GM19328 (cell line): ENCODE measurements around the gene DTNA.

Source experiments
- ATAC-seq: cut with Tn5 transposase; IDR thresholded peaks from one replicate; pipeline ENCODE4 v1.9.1; 2021; ENCODE audit warnings: mild to moderate bottlenecking, moderate library complexity; ENCODE audit not compliant: unreplicated experiment

The DTNA gene

DNA sequence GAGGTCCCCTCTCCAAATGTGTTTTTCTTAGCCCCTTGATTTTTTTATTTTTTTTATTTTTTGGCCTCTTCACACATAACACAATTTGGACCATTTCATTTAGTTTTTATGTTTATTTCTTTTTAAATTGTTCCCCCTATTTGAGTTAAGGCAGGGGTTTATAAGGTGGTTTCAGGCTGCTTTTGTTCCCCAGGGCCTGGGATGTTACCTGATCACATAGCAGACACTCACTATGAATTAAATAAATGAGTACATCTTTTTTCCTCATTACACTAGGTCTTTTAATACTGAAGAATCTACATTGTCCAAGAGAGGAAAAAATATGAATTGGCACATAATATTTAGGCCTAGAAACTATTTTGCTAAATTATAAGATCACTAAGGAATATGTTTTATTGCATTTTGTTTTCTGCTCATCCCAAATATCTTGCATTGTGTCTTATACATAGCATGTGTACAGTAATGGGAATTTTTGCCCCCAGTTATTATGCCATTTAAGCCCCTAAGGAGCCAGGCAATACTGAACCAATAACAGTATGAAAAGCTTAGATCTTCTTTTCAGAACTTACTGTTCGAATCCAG, 218.7 kb downstream of the DTNA start:
- ATAC-seq, result no peak

DNA sequence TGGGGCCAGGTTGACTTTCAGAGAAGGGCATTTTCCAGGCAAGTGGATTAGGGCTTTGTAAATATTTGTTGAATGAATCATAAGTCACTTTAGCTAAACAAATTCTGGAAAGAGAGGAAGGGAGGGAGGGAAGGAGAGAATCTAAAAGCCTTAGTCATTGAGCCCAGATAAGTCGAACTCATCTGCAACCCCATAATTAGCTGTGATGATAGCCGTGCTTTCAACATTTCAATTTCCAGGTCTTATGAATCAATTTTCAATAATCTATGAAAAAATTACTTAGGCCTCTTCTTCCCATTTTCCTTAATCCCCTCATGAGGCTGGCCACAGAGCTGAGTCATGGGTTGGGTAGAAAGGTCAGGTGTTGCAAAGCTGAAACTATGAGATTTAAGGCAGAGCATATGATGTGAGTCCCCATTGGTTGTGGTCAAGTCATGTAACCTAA, 219.3 kb downstream of the DTNA start:
- ATAC-seq, result no peak

DNA sequence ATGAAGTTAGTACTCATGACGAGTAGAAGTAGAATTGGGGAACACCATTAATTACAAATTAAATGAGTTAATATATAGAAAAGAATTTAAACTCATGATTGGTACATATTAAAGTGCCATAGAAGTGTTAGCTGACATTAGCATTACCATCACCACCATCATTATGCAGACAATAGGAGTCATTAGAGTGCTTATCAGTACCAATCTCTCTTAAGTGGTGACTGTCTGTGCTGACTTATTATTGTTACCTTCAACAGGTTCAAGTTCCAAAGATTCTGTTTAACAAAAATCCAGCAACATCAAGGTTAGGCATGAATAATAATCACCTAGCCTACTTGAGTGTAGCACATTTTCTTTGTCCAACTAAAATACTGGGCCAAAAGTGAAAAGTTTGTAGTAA, 222.3 kb downstream of the DTNA start:
- no peak for ATAC-seq

DNA sequence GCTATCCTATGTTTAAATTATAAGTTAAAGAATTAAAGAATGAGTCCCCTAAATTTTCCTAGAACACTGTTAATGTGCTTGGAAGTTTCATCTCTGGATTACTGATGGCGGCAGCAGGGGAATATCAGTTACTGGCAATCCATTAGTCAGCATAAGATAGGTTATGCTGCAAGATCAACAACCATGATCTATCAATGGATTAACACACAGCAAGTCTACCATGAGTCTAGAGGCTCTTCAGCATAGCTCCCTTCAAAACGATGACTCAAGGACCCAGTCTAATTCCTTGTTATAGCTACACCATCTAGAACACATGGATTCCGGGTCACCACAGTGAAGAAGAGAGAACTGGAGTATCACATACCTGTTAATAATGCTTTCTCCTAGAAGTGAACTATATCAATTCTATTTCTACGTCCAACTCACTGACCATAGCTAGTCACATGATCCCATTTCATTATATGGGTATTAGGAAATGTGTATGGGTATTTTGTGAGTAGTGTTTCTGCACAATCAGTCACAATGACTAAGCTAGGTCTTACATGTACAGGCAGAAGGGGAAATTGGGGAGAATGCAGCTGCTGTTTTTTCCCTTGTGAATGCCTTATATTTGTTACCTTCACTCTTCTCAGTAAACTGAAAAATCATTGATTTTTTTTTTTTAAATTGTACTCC, 222.8 kb downstream of the DTNA start:
- no peak for ATAC-seq

DNA sequence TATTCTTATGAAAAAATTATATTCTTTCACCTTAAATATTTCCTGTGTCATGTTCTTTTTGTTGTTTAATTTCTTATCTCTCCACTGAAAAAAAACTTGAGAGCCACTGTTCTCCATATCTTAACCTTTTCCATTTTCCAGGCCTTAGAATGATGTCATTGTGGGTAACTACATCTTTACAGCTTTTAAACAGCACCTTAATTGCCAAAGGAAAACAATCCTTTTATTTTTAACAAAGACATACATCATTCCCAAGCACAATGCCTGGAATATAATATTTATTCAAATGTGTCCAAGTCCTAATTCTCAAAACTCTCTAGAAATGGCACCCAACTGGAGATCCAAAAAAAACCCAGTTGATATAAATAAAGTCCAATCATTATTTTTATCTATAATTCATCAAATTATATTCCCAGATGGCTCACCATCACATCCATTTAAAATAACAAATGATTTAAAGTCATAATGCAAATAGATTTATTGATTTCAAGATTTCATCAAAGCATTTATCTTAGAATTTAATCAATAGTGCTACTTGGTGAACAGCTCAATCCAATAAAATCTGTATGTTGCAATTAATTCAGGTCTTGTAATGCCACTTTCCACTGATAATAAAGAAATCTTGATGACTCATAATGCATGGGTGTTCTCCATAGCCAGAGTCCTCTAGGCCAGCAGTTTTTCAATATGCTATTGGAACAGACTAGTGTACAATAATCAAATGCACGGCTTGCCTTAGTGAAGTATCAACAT, 224.0 kb downstream of the DTNA start:
- ATAC-seq, result no peak

DNA sequence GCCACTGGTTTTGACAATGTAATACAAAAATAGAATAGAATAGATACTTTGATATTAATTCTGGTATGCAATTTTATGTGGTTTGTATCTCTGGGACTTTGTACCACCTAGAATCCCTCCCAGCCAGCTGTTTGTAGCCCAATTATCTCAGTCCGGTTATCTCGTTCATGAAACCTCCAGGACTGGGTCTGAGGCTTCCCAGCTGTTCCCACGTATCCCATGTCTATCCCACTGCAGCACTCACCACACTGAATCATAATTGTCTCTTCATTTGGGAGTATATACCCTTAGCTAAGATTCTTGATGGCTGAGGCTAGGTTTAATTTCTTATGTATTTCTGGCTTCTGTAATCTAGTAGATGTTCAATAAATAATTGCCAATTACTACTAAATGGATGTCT, 226.7 kb downstream of the DTNA start:
- ATAC-seq, result no peak

DNA sequence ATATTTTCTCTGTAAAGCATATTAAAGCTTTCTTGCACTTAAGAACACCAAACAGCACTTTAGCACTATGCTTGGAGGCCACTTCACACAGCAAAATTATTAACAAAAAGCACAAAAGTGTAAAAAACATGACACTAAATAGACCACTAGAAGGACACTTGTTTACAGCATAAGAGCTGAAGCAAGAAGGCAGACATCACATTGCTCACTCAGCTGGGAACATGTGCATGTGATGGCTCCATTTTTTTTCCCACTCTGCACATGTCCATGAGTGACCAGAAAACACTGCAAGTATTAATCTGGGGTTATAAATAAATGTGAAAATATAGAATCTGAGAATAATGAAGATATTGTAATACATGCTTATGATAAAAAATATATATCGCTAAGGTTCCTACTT, 228.0 kb downstream of the DTNA start:
- ATAC-seq, result no peak
